NCI-H1417 treated with DMSO at 0.1 percent for 48 hours (cell line): ENCODE results near the gene TMED10.
"Not testable (repeated sequence)": the region's sequence is repeated elsewhere in the genome, so short reads cannot be mapped to it uniquely, and the experiment has no call there.

Experiments
- DNase-seq: peaks from one replicate; lab custom pipeline; 2025; lab: John Stamatoyannopoulos, UW

TMED10 gene

GRCh38 chr14:75158843-75159614 is 17.4 kb downstream of the TMED10 start:
- DNase-seq, result no peak

DNA sequence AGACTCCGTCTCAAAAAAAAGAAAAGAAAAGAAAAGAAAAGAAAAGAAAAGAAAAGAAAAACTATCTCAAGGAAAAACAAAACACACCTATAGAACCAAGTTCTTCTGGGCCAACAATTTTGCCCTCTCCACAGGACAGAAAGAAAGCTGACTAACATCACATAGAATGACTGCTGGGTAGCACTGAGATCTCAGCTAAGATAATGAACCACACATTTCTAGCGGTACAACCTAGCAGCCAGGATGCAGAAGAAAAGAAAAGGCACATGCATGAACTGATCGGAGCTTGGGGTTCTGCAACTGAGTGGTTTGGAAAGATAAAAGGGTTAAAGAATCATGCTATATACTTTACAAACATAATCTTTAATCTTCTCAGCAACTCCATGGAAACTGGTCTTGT is 19.5 kb downstream of the TMED10 start:
- DNase-seq, result no peak

GRCh38 chr14:75156111-75156510 is 20.3 kb downstream of the TMED10 start:
- DNase-seq, result no peak

GRCh38 chr14:75155169-75155568 is 21.2 kb downstream of the TMED10 start:
- no peak for DNase-seq

- no peak for DNase-seq
Observed at GRCh38 chr14:75153295-75153694, 23.1 kb downstream of the TMED10 start.

GRCh38 chr14:75151851-75152250 is 24.6 kb downstream of the TMED10 start:
- DNase-seq, result no peak

GRCh38 chr14:75150637-75151036 is 25.8 kb downstream of the TMED10 start:
- DNase-seq, result not testable (repeated sequence)

DNA sequence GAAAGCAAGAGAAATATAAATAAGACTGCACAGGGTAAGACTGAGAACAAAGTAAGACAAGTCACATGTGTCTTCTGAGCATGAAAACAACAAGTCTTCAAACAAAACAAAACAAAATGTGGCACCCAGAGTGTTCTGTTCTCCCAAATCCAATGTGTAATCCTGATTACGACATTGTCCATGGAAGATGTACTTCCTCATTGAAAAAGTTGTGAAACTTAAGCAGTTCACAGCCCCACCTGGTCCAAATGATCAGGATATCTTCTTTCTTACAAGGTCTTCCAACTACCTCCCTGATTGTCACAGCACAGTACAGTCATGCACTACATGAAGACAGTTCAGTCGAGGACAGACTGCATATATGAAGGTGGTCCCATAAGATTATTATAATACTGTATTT is 26.3 kb downstream of the TMED10 start:
- no peak for DNase-seq

DNA sequence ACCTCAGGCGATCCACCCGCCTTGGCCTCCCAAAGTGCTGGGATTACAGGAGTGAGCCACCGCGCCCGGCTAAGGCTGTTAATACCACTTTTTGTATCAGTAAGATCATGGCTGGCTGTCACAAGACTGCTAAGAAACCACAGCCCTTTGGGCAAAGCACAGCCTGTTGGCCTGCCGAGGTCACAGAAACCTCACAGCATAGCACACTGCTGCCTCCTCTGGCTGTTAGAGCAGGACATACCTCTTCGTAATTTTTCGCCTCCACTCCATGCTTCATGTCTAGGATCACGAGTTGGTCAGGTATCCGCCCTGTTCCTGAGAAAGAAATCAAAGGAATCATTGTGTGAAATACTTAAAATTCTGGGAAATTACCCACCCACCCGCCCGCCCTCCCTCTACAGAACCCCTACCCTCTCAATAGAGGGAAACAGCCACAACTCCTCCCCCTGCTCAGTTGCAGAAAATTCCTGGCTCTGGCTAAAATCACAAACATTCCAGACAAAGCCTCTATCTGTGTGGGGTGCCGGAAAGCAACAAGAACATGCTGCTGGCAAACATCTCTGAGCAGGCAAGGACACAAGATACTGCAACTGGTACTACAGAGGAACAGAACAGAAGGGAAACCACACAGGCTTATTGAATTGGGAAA is 28.9 kb downstream of the TMED10 start:
- no peak for DNase-seq

DNA sequence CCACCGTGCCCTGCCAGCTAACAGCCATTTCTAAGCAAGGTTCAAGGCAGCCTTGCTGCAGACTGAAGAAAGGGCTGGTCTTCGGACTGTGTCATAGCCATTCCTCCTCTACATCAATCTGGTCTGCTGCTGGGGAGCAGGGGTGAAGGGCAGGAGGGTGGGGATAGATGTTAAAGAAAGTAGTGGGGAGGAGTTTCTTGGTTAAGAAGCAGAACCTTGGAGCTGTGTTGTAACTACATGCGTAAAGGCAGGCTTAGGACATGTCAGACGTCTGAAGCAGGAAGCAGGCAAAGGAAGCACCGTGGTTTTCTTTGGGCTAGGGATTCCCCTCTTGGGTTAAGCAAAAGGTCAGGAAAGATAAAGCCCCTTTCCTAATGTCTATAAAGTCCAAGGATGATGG is 31.5 kb downstream of the TMED10 start:
- no peak for DNase-seq

- DNase-seq, result no peak
Observed at GRCh38 chr14:75143761-75144527, 32.5 kb downstream of the TMED10 start.

DNA sequence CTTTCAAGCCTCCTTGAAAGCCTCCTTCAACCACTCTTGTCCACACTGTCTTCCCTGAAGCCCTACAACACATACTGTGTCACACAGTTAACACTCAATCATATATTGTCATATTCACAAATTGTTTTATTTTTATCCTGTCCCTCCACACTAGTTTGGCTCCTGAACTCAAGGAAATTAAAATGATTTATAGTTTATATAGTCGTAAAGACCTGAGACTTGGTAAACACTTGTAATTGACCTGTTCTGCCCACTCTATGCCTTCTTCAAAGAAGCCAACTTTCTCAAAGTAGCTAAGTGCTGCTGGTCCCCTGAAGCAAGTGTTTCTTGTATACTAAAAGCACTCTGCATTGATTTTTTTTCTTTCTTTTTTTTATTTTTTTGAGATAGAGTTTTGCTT is 33.9 kb downstream of the TMED10 start:
- no peak for DNase-seq

DNA sequence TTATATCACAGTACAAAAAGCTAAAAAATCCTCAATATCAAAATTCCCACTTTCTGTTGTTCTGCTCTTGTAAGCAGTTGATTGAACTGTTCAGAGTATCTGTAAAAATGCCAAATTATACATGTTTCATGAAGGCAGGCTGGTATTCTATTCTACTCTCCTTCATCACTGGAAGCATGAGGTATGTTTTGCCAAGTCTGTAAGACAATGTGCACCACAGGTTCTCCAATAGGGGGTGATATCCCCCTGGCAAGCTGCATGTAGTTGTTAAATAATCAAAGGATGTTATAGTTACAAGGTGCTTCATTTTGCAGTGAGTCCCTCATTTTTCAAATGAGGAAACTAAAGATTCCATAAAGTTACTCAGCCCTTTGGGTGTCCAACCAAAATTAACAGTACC is 34.4 kb downstream of the TMED10 start:
- no peak for DNase-seq

GRCh38 chr14:75141062-75141461 is 35.4 kb downstream of the TMED10 start:
- no peak for DNase-seq

DNA sequence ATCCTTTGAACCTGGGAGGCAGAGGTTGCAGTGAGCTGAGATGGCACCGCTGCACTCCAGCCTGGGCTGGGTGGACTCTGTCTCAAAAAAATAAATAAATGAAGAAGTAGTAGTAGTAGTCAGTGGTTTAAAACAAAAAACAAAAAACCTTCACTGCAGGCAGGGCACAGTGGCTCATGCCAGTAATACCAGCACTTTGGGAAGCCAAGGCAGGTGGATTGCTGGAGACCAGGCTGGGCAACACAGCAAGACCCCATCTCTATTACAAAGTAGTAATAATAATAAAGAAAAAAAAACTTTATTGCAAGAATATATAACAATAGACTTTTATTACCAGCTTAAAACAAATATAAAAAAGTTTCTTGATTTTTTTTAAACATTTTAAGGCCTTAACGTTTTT is 35.8 kb downstream of the TMED10 start:
- no peak for DNase-seq

- no peak for DNase-seq
Observed at GRCh38 chr14:75139185-75139584, 37.2 kb downstream of the TMED10 start.

DNA sequence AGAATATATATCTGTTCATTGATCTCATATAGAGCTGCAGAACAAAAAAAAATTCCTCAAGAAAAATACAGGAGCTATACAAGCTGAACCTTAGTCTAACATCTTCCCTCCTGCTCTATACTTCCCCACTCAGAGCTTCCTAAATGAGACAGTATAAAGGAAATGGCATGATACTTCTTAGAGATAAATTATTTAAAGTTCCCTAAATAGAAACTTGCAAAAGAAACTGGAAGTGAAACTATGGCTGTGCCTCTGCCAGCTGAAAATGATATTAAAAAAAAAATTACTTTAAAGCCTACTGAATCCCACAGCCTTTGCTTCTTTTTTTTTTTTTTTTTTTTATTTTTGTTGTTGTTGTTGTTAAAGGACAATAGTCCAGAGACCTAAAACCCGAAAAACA is 37.9 kb downstream of the TMED10 start:
- DNase-seq, result no peak

DNA sequence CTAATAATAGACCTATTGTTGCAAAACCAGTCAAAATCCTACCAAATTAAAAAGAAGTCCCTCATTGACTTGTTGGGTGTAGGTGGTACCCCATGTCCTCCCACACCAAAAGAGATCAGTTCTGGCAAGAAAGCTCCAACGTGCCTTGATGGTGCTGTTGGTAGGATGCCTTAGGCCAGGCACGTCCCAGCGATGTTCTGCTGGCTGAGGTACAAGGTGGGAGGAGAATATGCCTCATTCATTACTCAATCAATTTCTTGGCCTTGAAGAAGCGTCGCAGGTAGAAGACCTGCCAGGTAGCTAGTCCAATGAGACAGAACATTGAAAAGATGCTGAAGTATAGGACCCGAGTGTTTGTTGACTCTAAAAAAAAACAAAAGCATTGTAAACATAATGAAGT is 41.8 kb downstream of the TMED10 start:
- DNase-seq, result no peak

DNA sequence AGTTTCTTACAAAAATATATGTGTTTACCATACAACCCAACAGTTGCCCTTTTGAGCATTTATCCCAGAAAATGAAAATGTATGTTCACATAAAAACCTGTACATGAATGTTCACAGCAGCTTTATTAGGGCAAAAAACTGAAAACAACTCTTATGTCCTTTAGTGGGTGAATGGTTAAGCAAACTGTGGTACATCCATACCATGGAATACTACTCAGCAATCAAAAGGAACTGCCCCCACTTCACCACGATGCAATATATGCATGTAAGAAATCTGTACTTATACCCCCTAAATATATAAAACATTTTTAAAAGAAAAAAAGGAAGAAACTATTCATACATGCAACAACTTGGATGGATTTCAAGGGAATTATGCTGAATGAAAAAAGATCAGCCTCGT is 42.8 kb downstream of the TMED10 start:
- DNase-seq, result no peak

DNA sequence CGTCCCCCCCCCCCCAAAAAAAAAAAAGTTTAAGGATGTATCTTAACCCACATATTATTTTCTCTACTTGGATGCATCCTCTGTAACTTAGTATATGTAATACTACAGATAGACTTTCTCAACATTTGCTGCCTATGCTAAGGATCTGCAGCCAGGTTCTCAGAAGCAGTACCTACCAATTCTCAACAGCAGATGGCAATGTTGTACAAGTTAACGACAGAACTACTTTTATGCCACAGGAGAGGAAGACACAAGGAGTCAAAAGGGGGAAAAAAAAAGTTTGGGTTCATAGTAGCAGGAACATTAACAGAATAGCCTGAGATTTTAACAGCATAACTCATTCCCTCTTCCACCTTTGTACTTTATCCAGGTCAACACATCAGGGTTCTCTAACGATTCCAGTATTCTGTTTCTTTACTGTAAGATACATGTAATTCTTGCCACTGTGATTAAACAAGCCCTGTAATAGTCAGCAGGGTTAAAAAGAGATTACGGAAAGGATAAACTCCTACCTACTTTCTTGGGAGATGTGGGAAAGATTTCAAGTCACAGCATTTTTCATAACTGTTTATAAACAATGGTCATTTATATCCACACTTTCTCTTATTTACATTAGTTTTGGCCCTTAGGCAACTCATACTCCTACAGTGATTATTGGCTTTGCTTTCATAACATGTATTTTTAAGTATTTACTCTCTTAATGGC is 43.9 kb downstream of the TMED10 start:
- DNase-seq, result peak; percentile 71

DNA sequence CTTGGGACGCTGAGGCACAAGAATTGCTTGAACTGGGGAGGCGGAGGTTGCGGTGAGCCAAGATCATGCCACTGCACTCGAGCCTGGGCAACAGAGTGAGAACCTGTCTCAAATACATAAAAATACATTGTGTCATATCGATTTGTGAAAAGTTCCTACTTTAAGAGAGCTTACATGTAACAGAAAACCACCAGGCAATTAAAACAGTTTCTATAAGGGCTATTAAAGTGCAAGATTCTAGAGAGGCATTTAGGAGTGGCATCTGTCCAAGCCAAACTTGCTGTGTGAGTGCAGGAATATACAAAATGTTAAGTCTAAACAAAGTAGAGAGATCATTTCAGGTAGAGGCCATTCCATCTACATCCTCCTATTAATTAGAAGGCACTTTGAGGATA is 47.8 kb downstream of the TMED10 start:
- DNase-seq, result no peak

DNA sequence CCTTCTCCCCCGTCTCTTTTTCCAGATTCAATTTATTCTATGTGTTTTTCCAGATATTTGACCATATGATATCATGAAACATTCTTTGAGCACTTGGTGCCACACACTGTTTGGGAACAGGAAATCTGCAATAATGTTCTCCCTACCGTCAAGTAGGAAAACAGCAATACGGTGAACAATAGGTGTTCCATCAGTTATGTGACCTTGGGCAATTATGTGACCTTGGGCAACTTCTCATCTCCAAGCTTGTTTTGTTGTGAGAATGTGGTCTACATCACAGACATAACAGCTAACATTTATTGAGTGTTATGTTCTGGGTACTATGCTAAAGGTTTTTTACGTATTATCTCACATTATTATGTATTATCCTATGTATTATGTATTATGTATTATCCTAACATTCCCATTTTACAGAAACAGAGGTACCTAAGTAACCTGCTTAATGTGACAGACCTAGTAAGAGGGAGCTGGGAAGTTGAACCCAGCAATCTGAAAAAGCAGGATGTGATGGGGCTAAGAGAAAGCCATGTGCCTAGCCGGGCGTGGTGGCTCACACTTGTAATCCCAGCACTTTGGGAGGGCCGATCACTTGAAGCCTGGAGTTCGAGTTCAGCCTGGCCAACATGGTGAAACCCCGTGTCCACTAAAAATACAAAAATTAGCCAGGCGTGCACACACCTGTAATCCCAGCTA is 48.4 kb downstream of the TMED10 start:
- no peak for DNase-seq
